ENCODE measurements around the gene HSD17B1.
"Not testable (repeated sequence)": the region's sequence is repeated elsewhere in the genome, so short reads cannot be mapped to it uniquely, and the experiment has no call there.

HSD17B1 gene

GRCh38 chr17:42552736-42553135 is at the start of gene HSD17B1:
Gene HSD17B1 (plus strand): TSS chr17:42552923. CDS start chr17:42552934, 11 bp downstream.
- not testable (repeated sequence) for DNase-seq

DNA sequence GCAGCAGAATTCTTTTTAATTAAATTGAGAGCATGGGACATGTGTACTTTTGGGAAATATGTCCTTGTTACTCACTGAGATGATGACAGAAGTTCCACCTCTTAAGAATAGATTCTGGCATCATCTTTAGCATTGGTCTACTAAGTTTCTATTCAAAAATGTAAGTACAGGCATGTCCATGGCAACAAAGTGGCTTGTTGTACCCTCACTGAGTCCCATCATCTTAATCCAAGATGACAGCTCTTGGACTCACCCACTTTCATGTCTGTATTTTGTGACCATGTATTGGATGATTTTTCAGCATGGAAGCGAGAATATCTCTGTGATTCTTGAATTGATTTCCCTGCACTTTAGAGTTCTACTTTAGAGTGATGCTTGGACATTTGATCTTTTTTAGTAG is 49.8 kb upstream of the HSD17B1 start:
- DNase-seq: no peak

DNA sequence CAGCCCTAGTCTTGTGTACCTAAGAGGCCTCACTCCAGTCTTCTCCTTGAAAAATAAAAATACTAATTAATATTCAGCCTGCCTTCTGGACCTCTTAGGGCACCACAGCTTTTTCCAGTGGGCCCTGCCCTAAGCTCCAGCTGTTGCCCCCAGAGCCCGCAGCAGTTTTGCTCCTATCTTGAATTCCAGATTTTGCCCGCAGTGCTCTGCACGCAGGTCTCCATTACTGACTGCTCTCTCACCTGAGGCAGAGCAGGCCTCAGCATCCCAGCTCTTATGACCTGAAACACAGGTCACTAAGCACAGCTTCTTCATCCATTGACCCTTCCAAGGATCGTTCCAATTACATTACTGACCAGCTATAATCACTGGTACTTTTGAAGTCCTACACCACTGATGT is 45.1 kb upstream of the HSD17B1 start:
- no peak for DNase-seq

GRCh38 chr17:42508426-42509165 is 44.1 kb upstream of the HSD17B1 start:
- no peak for DNase-seq

DNA sequence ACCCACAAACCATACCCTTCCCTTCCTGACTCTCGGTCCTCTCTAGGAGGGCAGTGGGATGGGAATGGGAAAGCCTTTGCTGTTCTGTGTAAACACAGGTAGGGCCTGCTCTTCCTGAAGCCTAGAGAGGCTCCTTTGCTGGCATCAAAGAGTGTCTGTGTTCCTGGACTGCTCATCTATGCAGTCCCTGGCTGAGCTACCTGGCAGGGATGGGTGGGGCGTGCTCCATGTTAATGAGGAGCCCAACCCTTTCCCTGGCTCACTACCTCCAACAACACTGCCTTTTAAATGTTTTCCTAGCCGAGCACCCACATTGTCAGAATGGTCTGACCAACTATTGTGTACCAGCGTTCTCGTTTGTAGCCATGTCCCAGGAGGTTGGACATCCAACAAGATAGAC is 43.3 kb upstream of the HSD17B1 start:
- no peak for DNase-seq

- DNase-seq: no peak
Measured at GRCh38 chr17:42509841-42510240, 42.9 kb upstream of the HSD17B1 start.

DNA sequence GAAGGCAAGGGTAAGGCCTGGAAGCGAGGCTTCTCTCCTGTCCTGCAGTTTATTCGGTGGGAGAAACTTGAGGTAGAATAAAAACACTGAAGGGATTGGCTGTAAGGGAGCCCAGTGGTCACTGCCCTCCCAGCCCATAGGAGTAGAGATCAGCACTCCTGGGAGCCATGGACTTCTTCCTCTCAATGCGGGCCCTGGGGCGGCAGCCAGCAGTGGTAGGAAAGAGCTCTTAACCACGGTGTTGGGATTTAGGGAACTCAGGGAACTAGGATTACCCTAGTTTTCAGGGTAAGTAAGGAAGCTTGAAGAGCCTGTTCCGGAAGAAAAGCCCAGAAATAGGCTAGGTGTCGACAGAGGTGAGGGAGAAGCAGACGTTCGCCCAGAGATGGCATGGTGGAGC is 40.5 kb upstream of the HSD17B1 start:
- DNase-seq: no peak

DNA sequence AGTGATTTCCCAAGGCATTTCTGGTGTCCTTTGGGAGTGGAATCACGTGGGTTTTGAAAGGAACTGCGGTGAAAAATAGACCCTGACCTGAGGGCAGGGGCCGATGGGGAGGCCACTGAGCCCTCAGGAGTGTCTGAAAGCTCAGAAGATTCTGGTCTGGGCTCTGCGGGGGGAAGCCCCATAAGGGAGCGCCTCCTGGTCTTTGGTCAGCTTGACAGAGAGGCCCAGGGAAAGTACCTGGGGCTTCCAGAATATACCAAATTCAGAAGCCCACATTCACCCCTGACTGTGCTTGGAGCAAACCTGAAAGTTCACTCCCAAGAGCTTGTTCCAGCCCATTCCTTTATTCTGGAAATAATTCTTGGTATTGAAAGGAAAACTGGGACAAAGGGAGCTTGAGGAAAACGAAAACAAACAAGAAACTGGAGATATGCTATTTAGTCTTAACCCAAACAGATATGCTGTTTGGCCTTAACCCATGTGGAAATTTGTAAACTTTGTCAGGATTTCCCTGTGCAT is 39.9 kb upstream of the HSD17B1 start:
- DNase-seq: no peak

GRCh38 chr17:42513686-42514085 is 39.0 kb upstream of the HSD17B1 start:
- DNase-seq: no peak

- DNase-seq: no peak
Measured at GRCh38 chr17:42514279-42514678, 38.4 kb upstream of the HSD17B1 start.

GRCh38 chr17:42514867-42515266 is 37.9 kb upstream of the HSD17B1 start:
- DNase-seq: no peak

GRCh38 chr17:42517516-42517915 is 35.2 kb upstream of the HSD17B1 start:
- peak; percentile 9 for DNase-seq

- no peak for DNase-seq
Measured at GRCh38 chr17:42518046-42518754, 34.5 kb upstream of the HSD17B1 start.

DNA sequence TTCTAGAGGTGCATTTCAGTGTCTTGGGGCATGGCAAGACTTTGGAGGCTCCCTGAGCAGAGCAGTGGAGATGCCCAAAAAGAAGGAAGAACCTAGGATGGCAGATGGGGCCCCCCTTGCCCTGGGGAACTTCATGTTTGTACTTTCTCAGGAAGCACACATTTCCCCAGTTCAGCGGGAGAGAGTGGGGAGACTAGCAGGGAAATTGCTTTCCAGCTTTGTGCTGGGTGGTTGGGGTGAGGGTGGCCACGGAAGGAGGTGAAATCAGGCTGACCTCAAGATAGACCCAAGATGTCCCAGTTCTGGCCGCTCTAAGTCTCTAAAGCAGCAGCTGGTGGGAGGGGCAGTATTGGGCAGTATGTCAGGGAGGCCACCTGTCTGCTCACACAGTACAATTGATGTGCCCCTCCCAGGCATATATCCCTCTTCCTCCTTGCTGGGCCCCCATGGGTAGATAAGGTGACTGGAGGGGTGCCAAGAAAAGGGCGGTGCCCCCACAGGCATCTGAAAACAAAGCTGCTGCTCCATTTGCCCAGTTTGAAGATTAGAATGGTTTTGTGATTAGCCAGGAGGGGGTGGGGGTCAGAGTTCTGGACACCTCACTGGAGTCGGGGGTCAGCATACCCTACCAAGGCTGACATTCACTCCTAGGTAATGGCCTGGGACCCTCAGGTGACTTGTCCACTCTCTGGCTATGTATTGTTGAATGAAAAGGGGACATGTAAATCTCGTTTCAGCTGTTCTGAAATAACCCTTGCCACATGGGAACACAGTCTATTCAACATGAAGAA is 33.8 kb upstream of the HSD17B1 start:
- DNase-seq: no peak

- DNase-seq: no peak
Measured at GRCh38 chr17:42519546-42520491, 32.9 kb upstream of the HSD17B1 start.

- DNase-seq: no peak
Measured at GRCh38 chr17:42520540-42520951, 32.2 kb upstream of the HSD17B1 start.

DNA sequence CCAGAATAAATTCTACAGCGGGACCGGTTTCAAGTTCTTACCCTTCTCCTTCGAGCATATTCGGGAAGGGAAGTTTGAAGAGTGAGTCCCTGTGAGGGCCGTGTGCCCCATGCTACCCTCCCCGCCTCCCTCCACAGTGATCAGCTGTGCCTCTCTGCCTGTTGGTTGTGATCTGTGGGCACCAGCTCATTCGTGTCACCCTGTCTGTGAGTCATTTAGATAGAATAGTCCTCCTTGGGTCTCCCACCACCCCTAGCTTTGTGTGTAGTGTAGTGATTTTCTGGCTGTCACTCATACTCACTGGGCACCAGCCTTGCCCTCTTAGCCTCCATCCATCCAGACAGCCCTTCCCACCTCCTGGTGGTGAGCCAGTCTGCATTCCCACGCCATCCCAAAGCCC is 31.7 kb upstream of the HSD17B1 start:
- DNase-seq: no peak

- DNase-seq: no peak
Measured at GRCh38 chr17:42521666-42522262, 31.0 kb upstream of the HSD17B1 start.

- no peak for DNase-seq
Measured at GRCh38 chr17:42522263-42522790, 30.4 kb upstream of the HSD17B1 start.

- no peak for DNase-seq
Measured at GRCh38 chr17:42522798-42523278, 29.9 kb upstream of the HSD17B1 start.

- DNase-seq: no peak
Measured at GRCh38 chr17:42525221-42525620, 27.5 kb upstream of the HSD17B1 start.

Data from NCI-H1105 (cell line).